Vagina (tissue), 2 donors: ENCODE data around the gene RBM33.

Experiments
- CTCF ChIP-seq, 3 experiments: fragments of 450-650 bp in 2 of 3; fragments of 200-600 bp in 1 of 3; sonication (generic) in 1 of 3; IDR thresholded peaks; one replicate each; pipeline ENCODE4 v1.5.1; 2017 to 2019; ENCODE audit warnings: antibody characterized with exemption in 3 of 3, mild to moderate bottlenecking in 2 of 3, moderate library complexity in 2 of 3
- POLR2A ChIP-seq, 2 donors: fragments of 450-650 bp; IDR thresholded peaks; one replicate each; pipeline ENCODE4 v1.6.1; 2017; ENCODE audit warnings: antibody characterized with exemption in 2 of 2, mild to moderate bottlenecking in 2 of 2, moderate library complexity in 2 of 2
- POLR2AphosphoS5 ChIP-seq, 2 donors: sonication (generic); formaldehyde crosslinking; IDR thresholded peaks; one replicate each; pipeline ENCODE4 v1.9.0; 2017; ENCODE audit warnings: antibody characterized with exemption in 2 of 2, mild to moderate bottlenecking in 2 of 2, low read depth in 1 of 2; ENCODE audit not compliant: insufficient read depth in 1 of 2

GRCh38 chr7:155612658-155613057 is 31.8 kb upstream of the RBM33 start:
- TF ChIP-seq POLR2A (IDR thresholded peaks at IDR 0.05) (no peak), CTCF (IDR thresholded peaks at IDR 0.05) (no peak), POLR2AphosphoS5 (IDR thresholded peaks at IDR 0.05; ENCODE audit: insufficient read depth in 1 of 2, low read depth in 1 of 2) (no peak)
